K562 (cell line): ENCODE data around the gene AMBRA1. TPM values are rescaled to one million over a fixed set of nuclear protein-coding genes. Genes with fewer than 3 reads are reported as not detected.

Source experiments
- ZBTB9 ChIP-seq: fragments of 450-650 bp; formaldehyde crosslinking; IDR thresholded peaks from 2 replicates; pipeline ENCODE4 v1.4.0; 2020; ENCODE audit warnings: mild to moderate bottlenecking, moderate library complexity
- ZFX ChIP-seq: sonication (generic); formaldehyde crosslinking; IDR thresholded peaks from 2 replicates; pipeline ENCODE4 v1.8.0; 2022; ENCODE audit warnings: mild to moderate bottlenecking, missing genetic modification reagents, moderate library complexity
- ZNF263 ChIP-seq: sonication (generic); formaldehyde crosslinking; IDR thresholded peaks from 2 replicates; pipeline ENCODE4 v1.8.0; 2022; ENCODE audit warnings: mild to moderate bottlenecking, missing genetic modification reagents, borderline replicate concordance
- ZNF592 ChIP-seq: fragments of 450-650 bp; IDR thresholded peaks from 2 replicates; pipeline ENCODE4 v1.6.1; 2017; ENCODE audit warnings: antibody characterized with exemption, mild to moderate bottlenecking
- polyA plus RNA-seq, 8 experiments: library from polyadenylated mRNA; depleted of rRNA in 4 of 8; stranded (reverse) in 5 of 8; unstranded in 3 of 8; fragments of >200 nt; fragmentation: Nextera tagmentation in 2 of 8; fragmentation: Illumina TruSeq in 1 of 8; extraction: Ambion mirVana in 2 of 8; extraction: Trizol in 1 of 8; gene quantifications; 2 replicates each; pipeline versions ENCODE4 v1.2.1 to v1.2.3, GENCODE V29; 2011 to 2014; ENCODE audit warnings: inconsistent platforms in 1 of 8, missing spikeins in 1 of 8
- total RNA-seq, 7 experiments: library from RNA; depleted of rRNA in 6 of 7; stranded (reverse); fragments of >200 nt in 6 of 7; fragmentation: Illumina TruSeq in 2 of 7; extraction: Trizol in 2 of 7; gene quantifications; 2 replicates each; pipeline versions ENCODE4 v1.2.1 to v1.2.3, GENCODE V29; 2011 to 2021; ENCODE audit warnings: low replicate concordance in 1 of 7

The AMBRA1 gene
- total and polyA plus RNA-seq, 9 of the 15 experiments (the other 6 are each of a cell fraction or from before 2014, with no cell fraction given): 0.15 to 24.5 (median 13.0) TPM

- peak; percentile 33; the same call in 1 of the 2 replicates for TF ChIP-seq ZNF592
- TF ChIP-seq ZFX: 0 out of 2 replicates have a peak, but pooled peaks have one; percentile 42
- 0 out of 2 replicates have a peak, but pooled peaks have one; percentile 1 for TF ChIP-seq ZBTB9 (CRISPR knock-in tag)
- peak; percentile 31; the same call in 1 of the 2 replicates for TF ChIP-seq ZNF263 (CRISPR knock-in tag)
Observed at GRCh38 chr11:46379482-46380293, 214.1 kb downstream of the AMBRA1 start (continued).
